Measurements from ENCODE around the gene ATP2A3.

Gene ATP2A3

GRCh38 chr17:3879186-3879585 lies 85.1 kb downstream of the ATP2A3 start:
- no peak for TF ChIP-seq CTCF (IDR thresholded peaks at IDR 0.05)
- Mint-ChIP-seq H3K4me3 (no peak overlapping the region), H3K9me3 (no peaks in the 10 kb centered on the region), H3K4me1 (peaks cover 13% of the 10 kb centered on the region), H3K27me3 (ENCODE audit: low read depth, poor library complexity) (peaks cover 4% of the 10 kb centered on the region), H3K36me3 (ENCODE audit: low read depth) (peaks cover 8% of the 10 kb centered on the region), H3K27ac (peak overlapping the region; percentile 58)
- peak; percentile 37 for DNase-seq

- no peak for DNase-seq
- Mint-ChIP-seq H3K36me3 (ENCODE audit: low read depth) (peaks cover 24% of the 10 kb centered on the region), H3K4me3 (no peak overlapping the region), H3K9me3 (peaks cover 4% of the 10 kb centered on the region), H3K27me3 (ENCODE audit: low read depth, poor library complexity) (no peaks in the 10 kb centered on the region), H3K27ac (no peak overlapping the region), H3K4me1 (peaks cover 13% of the 10 kb centered on the region)
- TF ChIP-seq CTCF (IDR thresholded peaks at IDR 0.05) = no peak
Observed at GRCh38 chr17:3877220-3877619, 87.0 kb downstream of the ATP2A3 start.

GRCh38 chr17:3875317-3875716 lies 88.9 kb downstream of the ATP2A3 start:
- peaks cover 30% of the 10 kb centered on the region for H3K36me3 Mint-ChIP-seq (ENCODE audit: low read depth)
- peaks cover 3% of the 10 kb centered on the region for H3K27me3 Mint-ChIP-seq (ENCODE audit: low read depth, poor library complexity)
- H3K4me3 Mint-ChIP-seq = no peak overlapping the region
- peaks cover 4% of the 10 kb centered on the region for H3K9me3 Mint-ChIP-seq
- H3K4me1 Mint-ChIP-seq = peaks cover 20% of the 10 kb centered on the region
- DNase-seq = no peak
- no peak for TF ChIP-seq CTCF (IDR thresholded peaks at IDR 0.05)
- H3K27ac Mint-ChIP-seq = no peak overlapping the region
